NCI-H1694 treated with DMSO at 0.1 percent for 48 hours (cell line): ENCODE results near the gene DSCAM.

Experiments used
- DNase-seq: peaks from one replicate; lab custom pipeline; 2025; lab: John Stamatoyannopoulos, UW

The DSCAM gene

GRCh38 chr21:40130476-40130875 lies 716.5 kb downstream of the DSCAM start:
- DNase-seq: no peak

GRCh38 chr21:40129809-40130208 lies 717.1 kb downstream of the DSCAM start:
- no peak for DNase-seq

- no peak for DNase-seq
Measured at GRCh38 chr21:40128891-40129290, 718.1 kb downstream of the DSCAM start.

GRCh38 chr21:40120940-40121575 lies 725.9 kb downstream of the DSCAM start:
- DNase-seq: peak; percentile 84

- DNase-seq: no peak
Measured at GRCh38 chr21:40118527-40118926, 728.4 kb downstream of the DSCAM start.

- no peak for DNase-seq
Measured at GRCh38 chr21:40117236-40117635, 729.7 kb downstream of the DSCAM start.

- DNase-seq: no peak
Measured at GRCh38 chr21:40115775-40116174, 731.2 kb downstream of the DSCAM start.

GRCh38 chr21:40102682-40103081 lies 744.3 kb downstream of the DSCAM start:
- no peak for DNase-seq

- DNase-seq: no peak
Measured at GRCh38 chr21:40099809-40100208, 747.1 kb downstream of the DSCAM start.

- no peak for DNase-seq
Measured at GRCh38 chr21:40095477-40095876, 751.5 kb downstream of the DSCAM start.

- no peak for DNase-seq
Measured at GRCh38 chr21:40080385-40080784, 766.6 kb downstream of the DSCAM start.

- DNase-seq: no peak
Measured at GRCh38 chr21:40074710-40075109, 772.2 kb downstream of the DSCAM start.

- no peak for DNase-seq
Measured at GRCh38 chr21:40074198-40074597, 772.8 kb downstream of the DSCAM start.

GRCh38 chr21:40073642-40074041 lies 773.3 kb downstream of the DSCAM start:
- DNase-seq: no peak

GRCh38 chr21:40070871-40071270 lies 776.1 kb downstream of the DSCAM start:
- no peak for DNase-seq

- peak; percentile 98 for DNase-seq
Measured at GRCh38 chr21:40067751-40068150, 779.2 kb downstream of the DSCAM start.

- DNase-seq: peak; percentile 26
Measured at GRCh38 chr21:40066221-40066620, 780.7 kb downstream of the DSCAM start.

- peak; percentile 68 for DNase-seq
Measured at GRCh38 chr21:40060083-40060677, 786.8 kb downstream of the DSCAM start.

- peak; percentile 49 for DNase-seq
Measured at GRCh38 chr21:40057331-40057730, 789.6 kb downstream of the DSCAM start.

- DNase-seq: no peak
Measured at GRCh38 chr21:40056031-40056430, 790.9 kb downstream of the DSCAM start.

- peak; percentile 91 for DNase-seq
Measured at GRCh38 chr21:40054403-40054802, 792.6 kb downstream of the DSCAM start.

GRCh38 chr21:40053007-40053406 lies 794.0 kb downstream of the DSCAM start:
- DNase-seq: peak; percentile 79

GRCh38 chr21:40052276-40052675 lies 794.7 kb downstream of the DSCAM start:
- DNase-seq: no peak

- no peak for DNase-seq
Measured at GRCh38 chr21:40051801-40052200, 795.2 kb downstream of the DSCAM start.
